IPS DF 4.7 (cell line): ENCODE data around the gene PRKN.
"Not testable (repeated sequence)": the region's sequence is repeated elsewhere in the genome, so short reads cannot be mapped to it uniquely, and the experiment has no call there.

Source experiments
- DNase-seq: peaks from one replicate; pipeline ENCODE4 v3.0.0-alpha.2; 2013; ENCODE audit warnings: low spot score; ENCODE audit errors: extremely low read depth

Gene PRKN

DNA sequence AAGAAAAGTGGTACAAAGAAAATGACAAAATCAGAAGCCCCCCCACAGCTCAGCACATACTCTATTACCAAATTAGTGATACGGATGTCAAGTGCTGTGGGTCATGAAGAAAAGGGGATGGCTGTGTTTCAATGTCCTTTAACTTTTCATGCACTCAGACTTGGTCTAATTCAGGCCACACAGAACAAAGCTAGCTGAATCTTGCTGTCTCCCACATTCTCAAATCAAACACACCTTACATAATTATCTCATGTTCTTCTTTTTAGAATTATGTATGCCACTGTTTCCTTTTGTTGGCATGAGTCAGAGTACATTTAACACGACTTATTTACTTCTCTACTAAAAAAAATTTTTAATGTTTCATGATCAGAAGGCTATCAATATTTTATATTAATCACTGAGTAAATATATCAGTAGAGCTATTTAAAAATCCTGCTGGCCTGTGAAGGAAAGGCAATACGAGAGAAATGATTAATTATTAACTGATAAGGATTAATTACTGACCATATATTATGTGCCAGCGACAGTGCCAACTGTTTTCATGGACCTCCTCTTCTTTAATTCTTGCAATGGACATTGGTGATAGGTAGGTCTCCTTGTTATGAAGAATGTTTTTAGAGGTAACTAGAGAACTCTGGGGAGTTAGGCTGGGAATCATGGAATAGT is 857.2 kb downstream of the PRKN start:
- no peak for DNase-seq

GRCh38 chr6:161869491-161869890 is 858.1 kb downstream of the PRKN start:
- DNase-seq: no peak

DNA sequence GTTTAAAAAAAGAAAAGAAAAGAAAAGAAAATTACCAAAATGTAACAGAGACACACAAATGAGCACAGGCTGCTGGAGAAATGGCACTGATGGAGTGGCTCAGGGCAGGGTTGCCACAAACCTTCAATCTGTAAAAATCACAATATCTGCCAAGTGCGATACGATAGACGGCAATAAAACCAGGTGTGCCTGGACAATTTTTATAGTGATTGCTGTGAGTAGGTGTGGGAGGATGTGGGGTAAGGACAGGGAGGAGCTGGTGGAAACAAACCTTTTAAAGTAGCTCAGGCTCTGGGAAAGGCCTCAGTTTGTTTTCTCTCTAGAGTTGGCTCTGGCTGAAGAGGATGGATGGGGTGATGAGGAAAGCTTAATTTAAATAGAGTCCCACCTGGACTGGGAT is 861.0 kb downstream of the PRKN start:
- no peak for DNase-seq

GRCh38 chr6:161861061-161861460 is 866.5 kb downstream of the PRKN start:
- not testable (repeated sequence) for DNase-seq

DNA sequence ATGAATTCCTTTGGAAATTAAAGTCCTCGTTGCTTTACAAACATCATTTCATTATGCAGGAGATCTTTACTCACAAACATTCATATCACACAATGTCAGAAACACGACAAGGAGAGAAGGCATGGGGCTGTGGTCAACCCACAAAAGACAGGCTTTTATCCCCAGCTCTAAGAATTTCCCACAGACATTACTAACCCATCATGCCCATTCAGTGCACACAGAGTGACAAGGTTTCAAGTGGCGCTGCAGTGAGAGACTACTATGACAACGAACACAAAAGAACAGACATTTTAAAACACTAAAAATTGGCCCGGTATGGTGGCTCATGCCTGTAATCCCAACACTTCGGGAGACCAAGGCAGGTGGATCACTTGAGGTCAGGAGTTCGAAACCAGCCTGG is 873.9 kb downstream of the PRKN start:
- DNase-seq: no peak

GRCh38 chr6:161851486-161851885 is 876.1 kb downstream of the PRKN start:
- not testable (repeated sequence) for DNase-seq

DNA sequence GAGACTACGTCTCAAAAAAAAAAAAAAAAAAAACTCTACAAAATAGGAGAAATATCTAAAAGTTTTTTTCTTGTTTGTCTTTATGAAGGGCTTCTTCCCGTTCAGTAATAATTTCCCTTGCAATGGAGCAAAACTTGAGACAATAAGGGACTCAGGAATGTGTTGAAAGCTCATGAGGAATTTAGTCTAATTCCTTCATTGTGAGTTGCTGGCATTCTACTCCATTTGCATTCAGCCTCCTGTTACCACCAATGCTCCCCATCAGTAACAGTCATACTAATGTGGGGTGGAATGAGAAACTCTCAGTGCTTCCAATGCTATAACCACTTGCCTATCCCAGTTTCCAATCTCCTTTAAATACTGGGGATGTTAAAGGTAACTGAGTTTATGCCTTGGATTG is 877.0 kb downstream of the PRKN start:
- no peak for DNase-seq

GRCh38 chr6:161847628-161848027 is 879.9 kb downstream of the PRKN start:
- no peak for DNase-seq

- DNase-seq: no peak
Observed at GRCh38 chr6:161844804-161845203, 882.8 kb downstream of the PRKN start.

DNA sequence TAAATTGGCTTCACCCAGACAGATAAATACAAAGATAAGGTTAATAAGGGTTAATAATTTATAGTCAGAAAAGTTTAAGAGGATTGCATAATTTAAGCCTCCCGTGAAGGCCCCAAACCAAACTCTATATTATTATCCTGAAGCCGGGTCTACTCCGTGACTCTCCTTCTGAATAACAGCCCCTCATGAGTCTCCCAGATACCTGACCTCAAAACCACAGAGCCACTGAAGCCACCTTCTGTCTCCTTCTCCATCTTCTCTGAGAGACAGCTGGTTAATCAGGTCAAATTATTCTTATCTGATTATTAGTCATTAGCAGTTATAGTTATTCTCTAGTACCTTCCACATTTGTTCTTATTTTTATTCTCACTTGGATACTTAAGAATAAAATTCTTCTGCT is 884.5 kb downstream of the PRKN start:
- no peak for DNase-seq

GRCh38 chr6:161840380-161840779 is 887.2 kb downstream of the PRKN start:
- no peak for DNase-seq

GRCh38 chr6:161838306-161839035 is 889.1 kb downstream of the PRKN start:
- DNase-seq: no peak

DNA sequence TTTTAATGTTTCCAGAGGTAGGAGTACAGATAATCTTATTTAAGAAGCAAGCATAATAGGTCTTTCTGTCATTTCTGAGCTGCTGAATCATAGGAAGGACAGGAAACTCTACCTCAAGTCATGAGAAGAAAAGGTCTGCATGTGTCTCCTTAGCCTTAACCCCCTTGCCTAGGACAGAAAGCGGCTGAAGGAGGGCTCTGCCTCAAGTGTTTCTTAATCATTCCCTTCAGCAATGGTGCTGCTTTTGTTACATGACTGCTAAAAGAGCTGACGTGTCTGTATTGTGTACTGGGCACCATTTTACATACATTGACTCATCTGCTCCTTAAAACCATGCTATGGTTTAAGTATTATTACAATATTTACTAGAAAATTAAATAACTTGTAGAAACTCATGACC is 889.7 kb downstream of the PRKN start:
- DNase-seq: no peak

DNA sequence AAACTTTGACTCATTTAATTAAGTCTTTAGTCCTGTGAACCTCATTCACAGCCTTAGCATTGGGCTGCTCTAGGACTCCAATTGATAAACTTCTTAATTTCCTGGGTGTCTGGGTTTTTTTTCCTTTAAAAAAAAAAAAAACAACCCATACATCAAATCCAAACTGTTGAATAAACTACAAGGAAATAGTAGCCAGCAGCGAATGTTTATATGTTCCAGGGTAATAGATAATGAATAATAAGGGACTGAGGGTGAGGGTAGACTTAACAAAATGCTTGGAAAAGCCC is 890.2 kb downstream of the PRKN start:
- DNase-seq: no peak

- DNase-seq: no peak
Observed at GRCh38 chr6:161836643-161837448, 890.7 kb downstream of the PRKN start.

DNA sequence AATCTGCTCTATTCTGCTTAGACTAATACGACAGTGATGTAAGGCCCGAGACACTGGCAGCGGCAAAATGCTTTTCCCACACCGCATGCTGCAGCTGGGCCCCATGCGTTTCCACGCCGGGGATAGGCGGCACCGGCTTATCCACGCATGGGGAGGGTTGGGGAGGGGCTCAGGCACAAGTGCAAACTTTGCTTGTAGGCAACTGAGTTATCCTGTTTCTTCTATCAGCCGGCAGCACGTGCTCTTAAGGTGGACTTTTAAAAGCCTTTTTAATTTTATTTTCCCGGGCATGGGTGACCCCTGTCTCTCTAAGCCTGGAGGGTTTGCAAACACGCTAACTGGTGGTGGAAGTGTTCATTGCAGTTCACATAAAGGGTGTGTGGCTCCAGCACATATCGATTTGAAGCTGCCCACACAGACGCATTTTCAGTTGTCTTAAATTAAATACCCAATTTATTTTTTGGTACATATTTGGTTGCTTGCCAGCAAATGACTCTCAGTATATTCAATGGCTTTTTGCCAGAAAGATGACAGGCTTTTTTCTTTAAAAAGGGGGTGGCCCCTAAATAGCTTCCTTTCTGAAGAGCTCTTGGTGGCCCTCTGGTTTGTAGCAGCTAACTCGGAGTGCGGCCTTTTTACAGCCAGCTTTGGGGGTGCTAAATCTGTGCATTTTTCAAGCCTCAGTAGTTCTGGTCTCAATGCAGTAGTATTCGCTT is 891.9 kb downstream of the PRKN start:
- DNase-seq: no peak

- no peak for DNase-seq
Observed at GRCh38 chr6:161834426-161834825, 893.1 kb downstream of the PRKN start.

GRCh38 chr6:161833099-161833860 is 894.3 kb downstream of the PRKN start:
- DNase-seq: no peak

GRCh38 chr6:161832622-161833021 is 894.9 kb downstream of the PRKN start:
- no peak for DNase-seq

GRCh38 chr6:161830866-161831616 is 896.5 kb downstream of the PRKN start:
- DNase-seq: no peak
